Forelimb muscle (tissue), 1 donor: ENCODE data around the gene PARD3. TPM values are rescaled to one million over a fixed set of nuclear protein-coding genes. Genes with fewer than 3 reads are reported as not detected.

Experiments used
- DNase-seq: peaks from one replicate; pipeline ENCODE4 v3.0.0-alpha.2; 2013; ENCODE audit warnings: low read depth
- polyA plus RNA-seq: library from polyadenylated mRNA; unstranded; fragments of 120-200 nt; gene quantifications from one replicate; pipeline ENCODE4 v1.2.1, GENCODE V29; 2013; ENCODE audit not compliant: insufficient read length

The PARD3 gene
- polyA plus RNA-seq, 1 donor, result 40.0 TPM

DNA sequence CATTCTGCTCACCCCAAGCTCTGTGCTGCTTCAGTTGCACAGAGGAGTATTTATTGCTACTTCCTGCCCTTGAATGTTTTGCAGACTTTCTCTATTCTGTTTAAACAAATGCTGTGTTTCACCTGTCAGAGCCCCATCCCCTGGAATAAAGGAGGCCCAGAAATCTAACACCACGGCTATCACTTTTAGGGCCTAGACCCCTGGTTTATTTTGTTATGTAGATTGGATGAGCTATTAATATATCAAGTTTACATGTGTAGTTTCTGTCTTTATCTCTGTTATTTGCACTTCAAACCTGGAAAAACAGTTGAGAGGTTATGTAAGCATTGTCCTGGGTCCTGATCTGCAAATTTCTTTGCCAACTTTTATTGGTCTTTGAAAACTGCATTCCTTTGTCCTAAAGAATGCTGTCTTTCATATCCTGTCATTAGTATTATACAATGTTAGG is 630.1 kb downstream of the PARD3 start:
- no peak for DNase-seq

DNA sequence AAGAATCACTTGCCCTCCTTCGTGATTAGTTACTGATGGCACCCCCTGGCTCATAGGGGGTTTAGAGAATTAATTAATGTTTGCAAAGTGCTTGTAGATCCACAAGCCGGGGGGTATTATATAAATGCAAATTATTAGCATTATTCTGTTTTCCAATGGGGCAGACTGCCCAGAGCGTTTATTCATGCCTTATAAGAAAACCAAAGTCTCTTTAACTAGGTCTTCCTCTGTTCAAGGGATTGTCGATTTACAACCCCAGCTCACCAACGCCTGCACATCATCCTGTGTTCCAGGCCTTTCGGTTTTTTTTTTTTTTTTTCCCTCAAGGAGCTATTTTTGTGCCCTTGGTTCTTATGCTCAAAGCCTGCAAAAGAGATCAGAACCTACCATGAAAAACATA is 630.7 kb downstream of the PARD3 start:
- DNase-seq, result no peak

DNA sequence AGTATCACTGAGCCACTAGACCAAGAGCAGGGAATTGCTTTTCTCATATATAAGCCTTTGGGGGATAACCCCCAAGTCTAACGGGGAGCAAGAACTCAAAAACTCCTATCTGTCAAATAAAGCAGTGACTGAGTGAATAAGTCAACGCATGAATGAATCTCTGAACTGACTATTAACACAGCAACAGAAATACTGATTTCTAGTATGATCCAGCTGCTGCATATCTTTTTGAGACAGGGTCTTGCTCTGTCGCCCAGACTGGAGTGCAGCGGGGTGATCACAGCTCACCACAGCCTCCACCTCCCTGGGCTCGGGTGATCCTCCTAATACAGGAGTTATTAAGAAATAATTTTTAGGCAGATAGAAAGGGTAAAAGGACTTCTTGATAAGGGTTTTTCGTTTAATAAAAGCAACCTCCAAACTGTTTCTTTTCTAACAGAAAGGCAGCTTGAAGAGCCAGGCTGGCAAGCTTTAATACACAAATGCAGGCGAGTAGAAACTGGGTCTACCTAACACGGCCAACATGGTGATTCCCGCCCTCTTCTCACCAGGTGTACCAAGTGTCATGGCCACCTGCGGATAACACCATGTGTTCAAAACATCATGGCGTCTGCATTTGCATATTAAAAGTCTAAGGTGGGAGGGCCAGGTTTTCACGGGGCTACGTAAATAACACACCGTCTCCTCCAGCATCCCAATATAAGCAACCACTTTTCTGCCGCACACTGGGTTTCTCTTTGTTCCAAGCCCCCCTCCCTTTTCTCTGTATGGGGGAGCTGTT is 631.9 kb downstream of the PARD3 start:
- no peak for DNase-seq

DNA sequence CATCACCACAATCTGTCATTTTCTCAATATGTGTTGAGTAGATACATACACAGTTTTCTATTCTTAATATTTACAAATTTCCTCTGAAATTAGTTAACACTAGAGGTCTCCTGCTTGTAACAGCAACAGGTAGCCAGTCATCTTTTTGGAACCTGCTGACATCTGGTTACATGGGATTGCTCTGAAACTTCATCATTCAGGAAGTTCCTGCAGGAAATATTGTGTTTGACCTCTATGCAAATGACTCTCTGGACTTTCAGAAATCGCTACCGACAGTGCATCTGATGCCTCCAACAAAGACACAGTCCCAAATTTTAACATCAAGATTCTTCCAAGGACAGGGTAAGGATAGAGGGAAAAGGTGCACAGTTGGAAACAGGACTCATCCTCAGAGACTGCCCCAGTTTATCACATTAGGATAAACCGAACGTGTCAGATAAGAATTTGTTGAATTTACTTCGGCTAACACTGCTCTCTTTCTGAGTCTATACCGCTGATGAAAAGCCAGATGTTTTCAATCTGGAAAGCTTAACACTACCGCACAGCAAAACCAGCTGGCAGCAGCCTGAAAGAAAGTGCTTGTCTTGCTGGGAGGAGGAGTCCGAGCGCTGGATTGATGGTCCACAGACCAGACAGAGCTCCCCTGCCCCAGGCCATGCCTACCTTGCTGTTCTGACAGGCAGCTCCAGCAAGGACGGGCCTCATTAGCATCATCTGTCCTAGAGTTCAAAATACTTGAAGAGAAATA is 633.4 kb downstream of the PARD3 start:
- peak; percentile 41 for DNase-seq

DNA sequence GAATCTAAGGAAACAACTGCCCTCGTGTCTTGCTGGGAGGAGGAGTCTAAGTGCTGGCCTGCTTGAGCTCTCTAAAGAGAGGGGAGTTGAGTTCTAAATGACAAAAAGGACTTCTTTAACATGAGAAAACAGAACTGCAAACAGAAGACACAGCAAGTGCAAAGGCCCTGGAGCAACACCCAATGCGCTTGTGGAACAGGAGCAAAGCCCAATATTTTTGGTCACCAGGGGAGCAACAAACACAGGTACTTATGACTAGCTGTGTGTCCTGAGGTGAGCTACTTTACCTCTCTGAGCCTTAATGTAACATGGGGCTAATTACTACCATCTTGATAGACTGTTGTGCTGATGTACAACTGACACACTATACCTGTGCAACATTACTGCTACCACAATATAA is 634.3 kb downstream of the PARD3 start:
- no peak for DNase-seq

DNA sequence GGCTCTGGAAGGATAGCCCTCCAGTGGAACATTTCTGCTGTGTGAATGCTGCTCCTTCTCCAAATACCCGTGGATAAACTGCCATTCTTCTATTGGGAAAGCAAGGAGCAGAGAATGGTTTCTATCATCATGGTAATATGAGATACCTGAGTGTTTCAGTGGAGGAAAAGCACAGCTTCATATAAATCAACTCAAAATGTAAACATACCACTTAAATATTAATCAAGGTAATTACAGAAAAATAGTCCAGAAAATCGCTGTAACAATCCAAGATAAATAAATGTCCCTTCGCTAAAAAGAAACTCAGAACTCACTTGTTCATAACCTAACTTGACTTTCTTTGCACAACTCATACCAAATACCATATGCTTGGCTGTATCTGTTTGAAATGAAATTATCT is 635.8 kb downstream of the PARD3 start:
- no peak for DNase-seq

DNA sequence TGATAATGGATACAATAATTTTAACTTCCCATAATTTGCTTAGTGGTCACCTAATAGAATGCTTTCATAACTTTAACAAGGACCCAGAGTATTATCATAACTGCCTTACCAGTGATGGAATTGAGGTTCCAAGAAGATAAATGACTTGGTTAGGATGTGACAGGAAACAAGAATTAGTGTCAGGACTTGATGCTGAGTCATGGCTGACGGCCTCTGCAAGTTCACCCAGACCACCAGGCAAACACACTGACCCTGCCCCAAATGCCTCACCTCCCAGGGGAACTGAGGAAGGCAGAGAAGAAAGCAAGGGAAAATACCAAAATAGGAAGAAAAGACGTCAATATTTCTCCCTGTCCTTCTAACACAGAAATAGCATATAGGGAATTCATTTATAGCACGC is 636.3 kb downstream of the PARD3 start:
- DNase-seq, result no peak

DNA sequence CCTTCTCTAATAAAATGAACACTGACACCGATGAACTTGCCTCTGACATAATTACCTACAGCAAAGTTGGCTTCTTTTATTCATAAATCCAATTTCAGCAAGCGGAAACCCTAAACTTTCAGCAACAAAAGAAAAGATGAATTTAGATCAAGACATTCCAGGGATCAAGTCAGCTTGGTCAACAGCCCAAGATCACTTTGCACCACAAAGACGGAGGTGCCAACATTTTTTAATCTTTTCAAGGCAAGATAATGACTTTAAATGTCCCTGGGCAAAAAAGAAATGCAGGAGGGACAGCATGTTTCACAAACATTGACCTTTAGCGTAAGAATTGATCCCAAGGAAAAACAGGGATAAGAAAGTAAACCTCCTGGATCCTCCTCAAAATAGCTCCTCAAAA is 636.9 kb downstream of the PARD3 start:
- DNase-seq, result no peak

DNA sequence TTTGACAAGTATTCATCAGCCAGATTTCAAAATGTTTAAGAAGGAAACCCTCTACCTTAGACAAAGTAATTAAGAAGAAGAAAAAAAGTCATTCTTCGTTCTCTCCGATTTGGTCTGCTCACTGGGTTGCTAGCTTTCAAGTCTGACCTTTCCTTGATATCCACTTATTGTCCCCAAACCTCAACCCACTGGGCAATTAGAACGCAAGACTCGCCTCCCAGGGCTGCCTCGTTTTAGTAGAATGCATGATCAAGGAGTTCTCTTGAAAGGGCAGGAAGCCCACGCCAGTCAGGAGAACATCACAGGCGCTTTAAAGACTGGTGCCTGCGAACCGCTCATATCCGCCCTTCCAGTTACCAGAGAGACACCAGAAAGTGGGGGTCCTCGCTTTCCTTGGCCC is 637.7 kb downstream of the PARD3 start:
- no peak for DNase-seq

DNA sequence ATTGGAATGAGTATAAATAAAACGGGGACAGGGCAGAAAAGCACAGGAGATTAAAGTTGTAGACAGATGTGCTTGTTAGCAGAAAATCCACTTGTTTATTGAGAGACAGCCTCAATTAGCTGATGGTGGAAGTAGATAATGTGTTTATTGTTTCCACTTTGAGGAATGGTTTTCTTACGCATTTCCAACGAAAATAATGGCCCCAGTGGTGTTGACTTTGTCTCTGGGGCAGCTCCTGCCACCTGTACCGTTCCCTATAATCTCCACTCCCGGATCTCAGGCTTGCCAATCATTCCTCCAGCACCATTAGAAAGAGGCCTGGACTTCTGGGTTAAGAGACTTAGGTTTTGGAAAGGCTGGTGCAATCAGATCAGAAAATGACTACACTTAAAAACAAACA is 638.7 kb downstream of the PARD3 start:
- DNase-seq, result no peak

DNA sequence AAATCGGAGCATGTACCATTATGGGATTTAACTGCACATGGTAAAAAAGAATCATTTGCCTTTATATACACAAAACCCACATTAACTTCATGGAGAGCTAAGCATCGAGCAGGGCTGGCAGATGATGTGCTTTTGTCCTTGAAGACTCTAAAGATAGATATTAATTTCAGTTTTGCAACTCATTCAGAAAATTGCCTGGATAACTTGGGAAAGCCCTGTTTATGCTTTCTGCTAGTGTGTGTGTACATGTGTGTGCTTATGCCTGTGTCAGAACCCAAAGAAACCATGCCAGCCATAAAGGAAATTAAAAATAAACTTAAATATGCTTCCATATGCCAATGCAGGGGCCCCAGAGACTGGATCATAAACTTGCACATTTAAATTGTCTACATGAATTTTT is 640.0 kb downstream of the PARD3 start:
- no peak for DNase-seq

DNA sequence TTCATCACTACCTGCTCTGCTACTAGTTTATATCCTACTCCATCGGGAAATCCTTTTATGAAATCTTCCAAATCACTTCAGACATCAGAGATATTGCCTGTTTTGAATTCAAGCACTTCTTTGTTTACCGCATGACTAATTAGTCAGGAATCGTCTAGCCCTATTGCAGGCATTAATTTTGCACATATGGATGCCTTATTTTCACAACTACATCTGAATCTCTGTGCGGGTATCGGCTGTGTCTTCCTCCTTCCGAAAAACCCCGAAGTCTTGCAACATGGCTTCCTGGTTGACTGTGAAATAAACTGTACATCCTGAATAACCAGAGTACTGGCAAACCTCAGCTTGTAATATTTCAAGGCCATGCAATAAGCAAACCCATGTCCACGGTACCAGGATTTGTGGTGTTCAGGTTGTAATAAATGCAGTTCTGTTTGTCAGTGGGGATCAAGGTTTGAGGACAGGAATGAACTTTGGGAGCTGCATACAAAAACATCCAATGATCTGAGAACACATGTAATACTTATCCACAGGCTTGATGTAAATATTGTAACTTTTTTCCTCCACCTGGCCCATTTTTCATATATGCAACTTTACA is 642.1 kb downstream of the PARD3 start:
- no peak for DNase-seq

DNA sequence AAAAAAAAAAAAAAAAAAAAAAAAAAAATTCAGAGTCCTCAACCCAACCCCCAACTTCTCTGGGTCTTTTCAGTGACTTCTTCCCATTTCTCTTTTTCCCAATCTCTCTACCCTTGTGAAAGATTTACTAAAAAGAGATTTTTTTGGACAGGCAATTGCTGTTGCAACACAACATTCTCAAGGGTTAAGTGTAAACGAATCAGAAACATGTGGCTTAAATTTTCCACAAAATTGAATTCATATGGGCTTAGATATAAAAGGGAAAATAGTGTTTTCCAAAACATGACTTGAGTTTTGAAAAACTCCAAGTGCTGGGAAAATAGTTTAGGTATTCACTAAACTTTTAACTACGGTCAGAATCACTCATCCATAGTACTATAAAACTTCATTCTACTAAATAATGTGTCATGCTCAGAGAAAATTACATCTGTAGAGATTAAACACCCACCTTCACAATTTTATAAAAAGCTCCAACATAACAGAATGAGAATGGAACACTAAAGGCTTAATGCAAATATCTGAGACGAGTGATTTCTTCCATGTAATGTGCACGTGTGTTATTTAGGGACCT is 643.1 kb downstream of the PARD3 start:
- peak; percentile 80 for DNase-seq

DNA sequence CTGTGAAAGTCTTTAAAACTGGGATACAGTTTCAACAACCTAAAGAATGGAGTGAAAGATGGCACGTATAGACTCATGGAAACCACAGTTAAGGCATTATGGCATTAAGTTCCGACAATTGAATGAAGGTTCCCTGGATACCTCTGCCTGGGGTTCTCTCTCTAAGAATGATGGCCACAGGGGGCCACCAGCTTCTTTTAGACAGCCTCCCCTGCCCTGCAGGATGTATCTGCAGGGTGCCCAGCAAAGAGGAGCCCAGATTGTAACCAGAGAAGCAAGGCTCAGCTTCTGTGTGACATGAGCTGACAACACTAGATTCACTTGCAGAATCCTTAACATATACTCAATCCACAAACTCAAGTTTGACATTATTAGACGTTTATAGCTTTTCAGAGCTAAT is 645.4 kb downstream of the PARD3 start:
- no peak for DNase-seq

DNA sequence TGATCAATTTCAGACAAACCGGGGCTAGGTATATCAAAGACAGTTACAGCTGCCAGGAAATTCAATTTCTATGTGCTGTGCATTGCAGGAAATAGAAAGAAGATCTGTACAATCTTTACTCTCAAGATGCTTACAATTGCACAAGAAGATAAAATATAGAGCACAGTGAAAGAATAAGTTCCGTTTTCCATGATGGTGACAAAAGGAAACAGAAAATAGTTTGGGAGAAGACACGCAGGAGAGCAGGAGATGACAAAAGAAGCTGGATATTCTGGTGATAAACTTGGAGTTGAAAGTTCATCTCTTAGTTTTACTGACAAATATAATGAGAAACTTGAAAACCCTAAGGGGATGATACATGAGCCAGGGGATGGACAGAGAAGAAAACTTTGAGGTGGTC is 646.0 kb downstream of the PARD3 start:
- no peak for DNase-seq

DNA sequence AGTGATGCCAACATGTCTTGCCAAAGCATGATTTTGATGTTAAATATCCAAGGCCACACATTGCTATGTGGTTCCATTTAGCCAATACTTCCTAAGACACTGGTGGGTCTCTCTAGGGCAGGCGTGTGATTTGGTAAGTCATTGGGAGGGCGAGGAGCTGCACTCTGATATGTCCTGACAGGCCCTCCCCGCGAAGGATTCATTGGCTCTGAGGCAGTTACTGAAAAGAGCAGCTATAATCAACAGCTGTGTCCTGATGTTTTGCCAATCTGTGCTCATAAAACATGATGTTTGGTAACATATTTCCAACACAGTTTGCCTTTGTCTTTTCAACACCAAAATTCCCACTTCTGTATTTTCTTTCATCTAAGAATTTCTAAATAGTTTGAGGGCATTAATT is 646.7 kb downstream of the PARD3 start:
- no peak for DNase-seq

DNA sequence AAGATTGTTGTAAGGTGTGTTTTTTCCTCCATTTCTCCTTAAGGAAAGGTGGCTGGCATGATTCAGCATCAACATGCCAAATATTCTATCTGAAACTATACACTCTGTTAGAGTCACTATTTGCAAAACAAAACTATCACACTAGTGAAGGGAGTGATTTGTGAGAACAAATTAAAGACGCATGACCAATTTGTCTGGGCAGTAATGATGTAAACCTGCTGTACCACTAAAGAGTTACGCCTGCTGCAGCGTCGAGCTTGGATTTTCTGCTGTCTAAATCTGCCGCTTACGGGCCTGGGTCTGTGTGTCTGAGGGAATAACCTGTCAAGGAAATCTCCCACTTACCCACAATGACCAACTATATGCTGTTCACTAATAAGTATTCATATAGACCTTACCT is 648.3 kb downstream of the PARD3 start:
- DNase-seq, result no peak

DNA sequence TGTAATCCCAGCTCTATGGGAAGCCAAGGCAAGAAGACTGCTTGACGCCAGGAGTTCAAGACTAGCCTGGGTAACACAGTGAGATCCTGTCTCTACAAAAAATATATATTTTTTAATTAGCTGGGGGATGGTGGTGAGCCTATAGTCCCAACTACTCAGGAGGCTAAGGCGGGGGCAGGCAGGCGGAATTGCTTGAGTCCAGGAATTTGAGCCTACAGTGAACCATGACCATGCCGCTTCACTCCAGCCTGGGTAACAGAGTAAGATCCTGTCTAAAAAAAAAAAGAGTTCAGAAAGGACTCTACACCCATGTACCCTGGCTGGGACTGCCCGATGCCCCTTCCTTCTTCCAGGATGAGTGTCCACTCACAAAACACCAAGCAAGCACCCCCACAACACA is 648.7 kb downstream of the PARD3 start:
- DNase-seq, result no peak

DNA sequence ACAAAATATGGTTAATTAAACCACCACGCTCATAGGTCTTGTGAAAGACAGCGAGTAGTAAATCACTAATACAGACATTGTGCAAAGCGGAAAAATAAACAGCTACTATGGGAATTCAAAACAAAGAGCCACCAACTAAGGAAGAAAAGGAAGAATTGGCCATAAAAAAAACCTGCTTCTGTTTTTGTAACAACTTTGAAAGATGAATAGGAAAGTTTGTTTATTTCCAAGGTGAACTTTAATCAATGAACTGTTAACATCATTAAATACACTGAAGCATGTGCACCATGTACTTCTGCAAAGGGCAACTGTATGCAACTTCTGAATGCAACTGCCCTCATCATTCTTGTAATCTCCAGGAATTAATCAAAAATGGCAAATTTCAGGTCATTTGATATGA is 651.1 kb downstream of the PARD3 start:
- no peak for DNase-seq

DNA sequence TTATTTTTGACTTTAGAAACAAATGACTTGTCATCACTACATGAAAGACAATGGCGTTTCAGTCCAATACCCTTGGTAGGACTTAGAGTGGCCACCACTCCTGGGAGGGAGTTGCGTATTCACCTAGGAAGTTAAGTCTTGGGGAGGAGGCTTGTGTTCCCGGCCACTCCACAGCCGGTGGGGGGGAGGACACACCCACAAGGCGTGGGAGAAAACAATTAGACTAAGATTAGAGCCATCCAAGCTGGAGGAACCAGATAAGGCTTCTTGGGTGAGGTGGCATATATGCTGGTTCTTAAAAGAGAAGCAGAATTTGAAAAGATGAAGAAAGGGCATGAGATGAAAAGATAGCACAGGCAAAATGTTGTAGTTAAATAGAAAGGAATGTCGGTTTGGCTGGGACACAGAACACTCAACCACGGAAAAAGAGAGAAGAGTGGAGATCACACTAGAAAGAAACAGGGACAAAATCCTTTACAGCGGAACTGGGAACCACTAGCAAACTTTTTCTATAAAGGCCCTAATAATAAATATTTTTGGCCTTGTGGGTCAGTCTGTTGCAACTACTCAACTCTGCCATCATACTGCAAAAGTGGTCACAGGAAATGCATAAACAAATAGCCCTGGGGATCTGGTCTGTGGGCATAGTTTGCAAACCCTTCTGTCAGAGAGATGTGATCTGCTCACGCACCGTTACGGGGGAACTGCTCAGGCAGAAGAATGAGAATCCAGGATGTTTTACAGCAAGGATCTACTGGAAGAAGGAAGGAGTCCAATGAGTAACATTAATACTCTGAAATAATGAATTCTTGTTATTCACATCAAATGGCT is 651.8 kb downstream of the PARD3 start:
- DNase-seq, result no peak

DNA sequence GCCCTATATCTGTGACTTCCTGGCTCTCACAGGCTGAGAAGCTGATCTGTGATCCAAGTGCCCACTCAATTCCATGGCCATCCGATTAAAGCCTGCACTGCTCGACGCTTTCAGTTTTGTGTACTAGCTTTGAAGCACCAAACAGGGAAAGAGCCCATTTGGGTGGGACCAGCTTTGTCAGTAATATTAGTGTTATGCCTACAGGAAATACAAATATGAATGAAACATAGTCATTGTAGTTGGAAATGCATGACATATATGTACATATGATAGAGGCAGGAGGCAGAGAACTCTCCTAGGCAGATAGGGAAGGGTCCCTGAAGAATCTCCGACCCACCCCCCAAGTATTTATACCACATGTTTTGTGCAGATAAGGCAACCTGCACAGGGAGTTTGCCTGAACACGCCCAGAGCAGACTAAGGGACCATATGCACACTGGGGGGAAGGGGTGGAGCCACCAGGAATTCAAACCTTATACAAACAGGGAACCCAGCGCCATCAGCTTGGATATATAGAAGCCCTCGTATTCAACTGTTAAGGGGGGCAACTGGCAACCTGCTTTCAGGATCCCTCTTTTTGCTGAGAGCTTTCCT is 653.2 kb downstream of the PARD3 start:
- DNase-seq, result no peak
